Measurements from ENCODE around the gene OLFML2A. TPM values are rescaled to one million over a fixed set of nuclear protein-coding genes. Genes with fewer than 3 reads are reported as not detected.

OLFML2A gene
- polyA plus RNA-seq, 2 of the 4 experiments (the other 2 are of a cell fraction) = 8.2 to 14.5 TPM

DNA sequence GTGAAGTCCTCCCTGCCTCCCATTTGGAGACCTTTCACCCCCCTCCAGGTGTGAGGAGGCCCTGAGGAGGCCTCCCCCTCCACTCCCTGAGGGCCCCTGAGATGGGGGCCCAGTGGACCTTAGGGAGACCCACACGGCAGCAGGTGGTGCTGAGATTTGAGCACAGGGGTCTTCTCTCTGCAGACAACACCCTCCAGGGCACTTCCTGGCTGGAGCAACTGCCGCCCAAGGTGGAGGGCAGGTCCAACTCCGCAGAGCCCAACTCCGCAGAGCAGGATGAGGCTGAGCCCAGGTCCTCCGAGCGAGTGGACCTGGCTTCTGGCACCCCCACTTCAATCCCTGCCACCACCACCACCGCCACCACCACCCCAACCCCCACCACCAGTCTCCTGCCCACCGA lies 27.0 kb downstream of the OLFML2A start:
- Histone ChIP-seq H3K4me1 (no peaks in the 10 kb centered on the region), H3K27ac (no peak overlapping the region), H3K4me3 (no peak overlapping the region), H3K4me2 (no peak overlapping the region), H3K9me3 (no peaks in the 10 kb centered on the region)
- ChIA-PET CTCF (interaction anchor here (37.7 to 40.0 kb wide), 2 partner anchors 28 to 43 kb away, joined by 785 to 2512 read pairs; partner anchors contain the start of genes ARPC5L, NR6A1, OLFML2A and RPL35), POLR2A (no interaction called here)
- TF ChIP-seq GATA3 (IDR thresholded peaks at IDR 0.05; ENCODE audit: borderline replicate concordance) (no peak), FOSB (CRISPR knock-in tag; IDR thresholded peaks at IDR 0.05) (no peak), ZNF302 (CRISPR knock-in tag; IDR thresholded peaks at IDR 0.05) (no peak), CBX2 (IDR thresholded peaks at IDR 0.05; ENCODE audit: borderline replicate concordance, low read depth) (no peak), NFE2L2 (conservative IDR thresholded peaks at IDR 0.05; ENCODE audit: low read length) (no peak), BHLHE40 (IDR thresholded peaks at IDR 0.05; ENCODE audit: low read depth, low read length) (no peak)
- TF ChIP-seq, protein P1, sequence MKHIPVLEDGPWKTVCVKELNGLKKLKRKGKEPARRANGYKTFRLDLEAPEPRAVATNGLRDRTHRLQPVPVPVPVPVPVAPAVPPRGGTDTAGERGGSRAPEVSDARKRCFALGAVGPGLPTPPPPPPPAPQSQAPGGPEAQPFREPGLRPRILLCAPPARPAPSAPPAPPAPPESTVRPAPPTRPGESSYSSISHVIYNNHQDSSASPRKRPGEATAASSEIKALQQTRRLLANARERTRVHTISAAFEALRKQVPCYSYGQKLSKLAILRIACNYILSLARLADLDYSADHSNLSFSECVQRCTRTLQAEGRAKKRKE (CRISPR knock-in tag; IDR thresholded peaks at IDR 0.05; ENCODE audit: low read depth) = no peak
- TF ChIP-seq, protein P2, sequence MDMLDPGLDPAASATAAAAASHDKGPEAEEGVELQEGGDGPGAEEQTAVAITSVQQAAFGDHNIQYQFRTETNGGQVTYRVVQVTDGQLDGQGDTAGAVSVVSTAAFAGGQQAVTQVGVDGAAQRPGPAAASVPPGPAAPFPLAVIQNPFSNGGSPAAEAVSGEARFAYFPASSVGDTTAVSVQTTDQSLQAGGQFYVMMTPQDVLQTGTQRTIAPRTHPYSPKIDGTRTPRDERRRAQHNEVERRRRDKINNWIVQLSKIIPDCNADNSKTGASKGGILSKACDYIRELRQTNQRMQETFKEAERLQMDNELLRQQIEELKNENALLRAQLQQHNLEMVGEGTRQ (IDR thresholded peaks at IDR 0.05) = no peak
- 93% methylated on average over 5 of the region's 8 CpGs for WGBS (ENCODE audit: missing lambda C conversion rate)
- DNase-seq (ENCODE audit: low read depth in 1 of 2, low spot score in 1 of 2) = no peak
- ATAC-seq = no peak
- FAIRE-seq = no peak

DNA sequence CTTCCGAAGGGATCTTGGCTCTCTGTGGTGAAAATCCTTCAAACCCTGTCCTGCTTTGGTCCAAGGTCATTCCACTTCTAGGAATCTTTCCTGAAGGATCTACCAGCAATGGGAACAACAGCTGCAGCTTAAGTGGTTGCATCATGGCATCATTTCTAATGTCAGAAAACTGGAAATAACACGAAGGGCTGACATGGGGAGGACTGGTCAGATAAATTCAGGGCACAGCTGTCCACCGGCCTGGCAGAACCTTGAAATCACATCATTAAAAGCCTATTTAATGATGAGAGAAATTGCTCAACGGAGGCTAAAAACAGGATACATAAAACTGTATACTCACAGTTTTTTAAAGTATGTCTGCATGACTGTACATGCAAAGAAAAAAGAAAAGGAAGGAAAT lies 28.3 kb downstream of the OLFML2A start:
- DNase-seq (ENCODE audit: low read depth in 1 of 2, low spot score in 1 of 2) (no peak), ATAC-seq (no peak), FAIRE-seq (no peak)
- POLR2A ChIA-PET = no interaction called here
- Histone ChIP-seq H3K27ac (no peak overlapping the region), H3K4me1 (peaks cover 2% of the 10 kb centered on the region), H3K9me3 (no peaks in the 10 kb centered on the region), H3K4me3 (no peak overlapping the region), H3K4me2 (no peak overlapping the region)
- TF ChIP-seq NFE2L2 (conservative IDR thresholded peaks at IDR 0.05; ENCODE audit: low read length) (no peak), CHD2 (IDR thresholded peaks at IDR 0.05; ENCODE audit: low read length, partially characterized antibody) (no peak), HES2 (IDR thresholded peaks at IDR 0.05) (no peak), GATA3 (IDR thresholded peaks at IDR 0.05; ENCODE audit: borderline replicate concordance) (no peak), POLR2A (IDR thresholded peaks at IDR 0.05; ENCODE audit: low read length) (no peak), RNF2 (IDR thresholded peaks at IDR 0.05; ENCODE audit: borderline replicate concordance, low read depth) (no peak), EP300 (IDR thresholded peaks at IDR 0.05) (no peak), BCL3 (IDR thresholded peaks at IDR 0.05) (no peak), EHMT2 (IDR thresholded peaks at IDR 0.05; ENCODE audit: low read depth) (no peak), BHLHE40 (IDR thresholded peaks at IDR 0.05; ENCODE audit: low read depth, low read length) (no peak), HEYL (CRISPR knock-in tag; IDR thresholded peaks at IDR 0.05) (no peak)
- TF ChIP-seq, protein P2 (IDR thresholded peaks at IDR 0.05) = no peak
- TF ChIP-seq, protein P3, sequence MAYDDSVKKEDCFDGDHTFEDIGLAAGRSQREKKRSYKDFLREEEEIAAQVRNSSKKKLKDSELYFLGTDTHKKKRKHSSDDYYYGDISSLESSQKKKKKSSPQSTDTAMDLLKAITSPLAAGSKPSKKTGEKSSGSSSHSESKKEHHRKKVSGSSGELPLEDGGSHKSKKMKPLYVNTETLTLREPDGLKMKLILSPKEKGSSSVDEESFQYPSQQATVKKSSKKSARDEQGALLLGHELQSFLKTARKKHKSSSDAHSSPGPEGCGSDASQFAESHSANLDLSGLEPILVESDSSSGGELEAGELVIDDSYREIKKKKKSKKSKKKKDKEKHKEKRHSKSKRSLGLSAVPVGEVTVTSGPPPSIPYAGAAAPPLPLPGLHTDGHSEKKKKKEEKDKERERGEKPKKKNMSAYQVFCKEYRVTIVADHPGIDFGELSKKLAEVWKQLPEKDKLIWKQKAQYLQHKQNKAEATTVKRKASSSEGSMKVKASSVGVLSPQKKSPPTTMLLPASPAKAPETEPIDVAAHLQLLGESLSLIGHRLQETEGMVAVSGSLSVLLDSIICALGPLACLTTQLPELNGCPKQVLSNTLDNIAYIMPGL (CRISPR knock-in tag; IDR thresholded peaks at IDR 0.05; ENCODE audit: borderline replicate concordance) = no peak
- CTCF ChIA-PET = interaction anchor here (3.1 to 40.0 kb wide), 3 partner anchors 8 to 41 kb away, joined by 13 to 2512 read pairs (median 785); partner anchors contain the start of genes ARPC5L, NR6A1, OLFML2A and RPL35
- 82% methylated on average over 4 of the region's 4 CpGs for WGBS (ENCODE audit: missing lambda C conversion rate)

Data from A549 (cell line).